ENCODE results near the gene PSAP. TPM values are rescaled to one million over a fixed set of nuclear protein-coding genes. Genes with fewer than 3 reads are reported as not detected.
A peak's percentile ranks its signal among the peaks of the same experiment; 100 is the strongest.

PSAP gene
- total and polyA plus RNA-seq, 9 donors: 632 to 3,407 (median 1,118) TPM

DNA sequence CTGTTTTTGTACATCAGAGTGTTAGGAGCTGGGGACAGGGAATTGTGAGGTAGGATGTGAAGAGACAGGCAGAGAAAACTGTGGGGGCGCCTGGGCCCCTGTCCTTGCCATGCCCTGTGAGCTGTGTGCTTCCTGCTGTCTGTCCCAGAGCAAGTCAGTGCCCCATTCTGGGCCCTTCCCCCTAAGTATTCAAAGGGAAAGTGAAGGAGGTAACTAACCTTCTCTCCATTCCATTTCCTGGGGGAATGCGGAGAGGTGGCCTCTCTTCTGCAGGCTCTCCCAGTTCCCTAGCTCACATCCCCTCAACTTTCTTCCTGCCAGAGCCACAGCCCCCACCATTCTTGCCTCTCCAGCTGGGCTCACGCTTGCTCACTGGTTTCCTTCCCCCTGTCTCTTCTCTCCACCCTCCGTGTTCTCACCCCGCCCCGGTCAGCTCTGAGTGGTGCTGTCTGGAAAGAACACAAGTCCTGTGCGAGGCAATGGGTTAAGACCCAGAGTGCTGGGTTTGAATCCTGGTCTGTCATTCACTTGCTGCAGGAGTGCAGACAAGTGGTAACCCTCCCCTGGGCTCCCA lies 68.0 kb downstream of the PSAP start:
- 51 to 63% (median 62%) methylated on average over 7 of the region's 7 CpGs for WGBS, 3 donors
- Histone ChIP-seq H3K36me3 (no peaks in the 10 kb centered on the region), H3K4me3 (no peak overlapping the region), H3K9me3 (no peaks in the 10 kb centered on the region), H3K27ac (no peak overlapping the region), H3K4me1 (ENCODE audit: insufficient read depth) (no peaks in the 10 kb centered on the region), H3K27me3 (no peaks in the 10 kb centered on the region)
- DNase-seq: no peak
- intact Hi-C loops (cut with DNase I): no loop called here
- TF ChIP-seq, protein P1, sequence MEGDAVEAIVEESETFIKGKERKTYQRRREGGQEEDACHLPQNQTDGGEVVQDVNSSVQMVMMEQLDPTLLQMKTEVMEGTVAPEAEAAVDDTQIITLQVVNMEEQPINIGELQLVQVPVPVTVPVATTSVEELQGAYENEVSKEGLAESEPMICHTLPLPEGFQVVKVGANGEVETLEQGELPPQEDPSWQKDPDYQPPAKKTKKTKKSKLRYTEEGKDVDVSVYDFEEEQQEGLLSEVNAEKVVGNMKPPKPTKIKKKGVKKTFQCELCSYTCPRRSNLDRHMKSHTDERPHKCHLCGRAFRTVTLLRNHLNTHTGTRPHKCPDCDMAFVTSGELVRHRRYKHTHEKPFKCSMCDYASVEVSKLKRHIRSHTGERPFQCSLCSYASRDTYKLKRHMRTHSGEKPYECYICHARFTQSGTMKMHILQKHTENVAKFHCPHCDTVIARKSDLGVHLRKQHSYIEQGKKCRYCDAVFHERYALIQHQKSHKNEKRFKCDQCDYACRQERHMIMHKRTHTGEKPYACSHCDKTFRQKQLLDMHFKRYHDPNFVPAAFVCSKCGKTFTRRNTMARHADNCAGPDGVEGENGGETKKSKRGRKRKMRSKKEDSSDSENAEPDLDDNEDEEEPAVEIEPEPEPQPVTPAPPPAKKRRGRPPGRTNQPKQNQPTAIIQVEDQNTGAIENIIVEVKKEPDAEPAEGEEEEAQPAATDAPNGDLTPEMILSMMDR (IDR thresholded peaks at IDR 0.05): no peak
- TF ChIP-seq POLR2A (IDR thresholded peaks at IDR 0.05): no peak
- TF ChIP-seq EP300 (IDR thresholded peaks at IDR 0.05): no peak

GRCh38 chr10:71782221-71782916 lies 68.7 kb downstream of the PSAP start:
- Histone ChIP-seq H3K4me1 (ENCODE audit: insufficient read depth) (no peaks in the 10 kb centered on the region), H3K4me3 (no peak overlapping the region), H3K9me3 (no peaks in the 10 kb centered on the region), H3K27ac (no peak overlapping the region), H3K27me3 (no peaks in the 10 kb centered on the region), H3K36me3 (no peaks in the 10 kb centered on the region)
- intact Hi-C loops (cut with DNase I): no loop called here
- 82 to 89% (median 84%) methylated on average over 6 of the region's 6 CpGs for WGBS, 3 donors
- DNase-seq: peak in 1 of 5 donors; percentile 10
- no peak for TF ChIP-seq EP300 (IDR thresholded peaks at IDR 0.05)
- no peak for TF ChIP-seq POLR2A (IDR thresholded peaks at IDR 0.05)
- TF ChIP-seq, protein P1 (IDR thresholded peaks at IDR 0.05): no peak

DNA sequence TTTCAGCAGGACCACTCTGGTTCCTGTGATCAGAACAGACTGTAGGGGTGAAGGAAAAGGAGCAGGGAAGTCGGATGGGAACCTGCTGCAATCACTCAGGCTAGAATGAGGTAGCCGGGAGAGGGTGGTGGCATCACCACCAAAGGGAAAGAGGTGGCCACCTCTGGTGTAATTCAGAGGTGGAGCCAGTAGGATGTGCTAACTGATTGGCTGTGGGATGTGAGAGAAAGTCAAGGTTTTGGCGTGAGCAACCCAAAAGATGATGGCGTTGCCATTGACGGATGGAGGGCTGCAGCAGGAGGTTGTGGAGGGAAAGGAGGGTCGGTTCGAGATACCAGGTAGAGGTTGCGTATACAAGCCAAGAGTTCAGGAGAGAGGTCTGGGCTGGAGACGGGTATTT lies 70.3 kb downstream of the PSAP start:
- intact Hi-C loops (cut with DNase I): no loop called here
- no peak for DNase-seq
- Histone ChIP-seq H3K4me3 (no peak overlapping the region), H3K9me3 (no peaks in the 10 kb centered on the region), H3K27me3 (no peaks in the 10 kb centered on the region), H3K4me1 (ENCODE audit: insufficient read depth) (no peaks in the 10 kb centered on the region), H3K27ac (no peak overlapping the region), H3K36me3 (no peaks in the 10 kb centered on the region)
- 90 to 93% (median 91%) methylated on average over 9 of the region's 9 CpGs for WGBS, 3 donors
- TF ChIP-seq POLR2A (IDR thresholded peaks at IDR 0.05) (no peak), EP300 (IDR thresholded peaks at IDR 0.05) (no peak)
- TF ChIP-seq, protein P1 (IDR thresholded peaks at IDR 0.05): no peak

GRCh38 chr10:71780156-71780555 lies 70.9 kb downstream of the PSAP start:
- H3K9me3 ChIP-seq: no peaks in the 10 kb centered on the region
- no peak for DNase-seq
- no peaks in the 10 kb centered on the region for H3K27me3 ChIP-seq
- H3K36me3 ChIP-seq: no peaks in the 10 kb centered on the region
- H3K27ac ChIP-seq: no peak overlapping the region
- H3K4me1 ChIP-seq (ENCODE audit: insufficient read depth): no peaks in the 10 kb centered on the region
- 90 to 91% (median 91%) methylated on average over 7 of the region's 7 CpGs for WGBS, 3 donors
- no peak overlapping the region for H3K4me3 ChIP-seq
- intact Hi-C loops (cut with DNase I): no loop called here
- TF ChIP-seq EP300 (IDR thresholded peaks at IDR 0.05) (no peak), POLR2A (IDR thresholded peaks at IDR 0.05) (no peak)
- TF ChIP-seq, protein P1 (IDR thresholded peaks at IDR 0.05): no peak
